Glutamatergic neuron (in vitro differentiated cells): ENCODE data around the gene NFASC. TPM values are rescaled to one million over a fixed set of nuclear protein-coding genes. Genes with fewer than 3 reads are reported as not detected.
A peak's percentile ranks its signal among the peaks of the same experiment; 100 is the strongest.

Experiments
- DNase-seq: peaks from one replicate; pipeline ENCODE4 v3.0.0; 2022
- H3K27ac Mint-ChIP-seq: one replicate; pipeline ENCODE4 v1.8.0; 2020; ENCODE audit warnings: mild to moderate bottlenecking, mixed read lengths, inconsistent platforms; ENCODE audit not compliant: unreplicated experiment
- H3K27me3 Mint-ChIP-seq: one replicate; pipeline ENCODE4 v1.8.0; 2020; ENCODE audit warnings: mild to moderate bottlenecking, moderate library complexity, mixed read lengths, inconsistent platforms; ENCODE audit not compliant: unreplicated experiment
- H3K36me3 Mint-ChIP-seq: one replicate; pipeline ENCODE4 v1.8.0; 2020; ENCODE audit warnings: mild to moderate bottlenecking, mixed read lengths, inconsistent platforms; ENCODE audit not compliant: unreplicated experiment
- H3K4me1 Mint-ChIP-seq: one replicate; pipeline ENCODE4 v1.8.0; 2020; ENCODE audit warnings: mild to moderate bottlenecking, low read depth, mixed read lengths, inconsistent platforms; ENCODE audit not compliant: unreplicated experiment
- H3K4me3 Mint-ChIP-seq: one replicate; pipeline ENCODE4 v1.8.0; 2020; ENCODE audit warnings: mild to moderate bottlenecking, mixed read lengths, inconsistent platforms; ENCODE audit not compliant: unreplicated experiment
- H3K9me3 Mint-ChIP-seq: one replicate; pipeline ENCODE4 v1.8.0; 2020; ENCODE audit warnings: mild to moderate bottlenecking, moderate library complexity, mixed read lengths, inconsistent platforms; ENCODE audit not compliant: unreplicated experiment
- CTCF ChIP-seq: fragments of 200-600 bp; sonication (generic); IDR thresholded peaks from one replicate; pipeline ENCODE4 v1.5.0; 2021; ENCODE audit not compliant: partially characterized antibody, unreplicated experiment
- total RNA-seq: library from RNA; stranded (reverse); fragmentation: NEBNext Ultra II Directional; extraction: Animal tissue kit (Norgen Biotek cat#: 25700); gene quantifications from one replicate; pipeline ENCODE4 v1.2.1, GENCODE V29; 2021; ENCODE audit not compliant: unreplicated experiment

Gene NFASC
- total RNA-seq, 1 donor from 2014 or later, result 301 TPM

DNA sequence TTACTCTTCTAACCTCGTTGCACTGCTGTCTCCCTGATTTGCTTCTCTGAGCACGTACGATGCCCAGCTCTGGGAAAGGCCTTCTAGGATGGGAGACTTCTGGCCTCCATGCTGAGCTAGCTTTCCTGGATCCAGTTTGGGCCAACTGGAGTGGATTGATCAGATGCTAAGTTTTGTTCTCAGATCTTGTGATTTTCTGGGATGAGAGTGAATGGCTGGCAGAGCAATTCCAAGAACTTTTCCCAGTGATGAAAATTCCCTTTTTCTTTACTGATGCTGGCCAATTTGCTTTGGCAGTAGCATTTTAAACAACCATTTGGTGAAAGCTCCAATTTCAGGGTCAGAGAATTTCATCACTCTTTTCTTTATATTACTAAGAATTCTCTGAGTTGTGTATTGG, 34.9 kb upstream of the NFASC start:
- no peak for DNase-seq
- no peak for TF ChIP-seq CTCF
- peaks cover 9% of the 10 kb centered on the region for H3K36me3 Mint-ChIP-seq
- peak overlapping the region; percentile 25 for H3K27ac Mint-ChIP-seq
- peaks cover 59% of the 10 kb centered on the region for H3K4me1 Mint-ChIP-seq
- H3K27me3 Mint-ChIP-seq, result peaks cover 6% of the 10 kb centered on the region
- H3K4me3 Mint-ChIP-seq, result no peak overlapping the region
- H3K9me3 Mint-ChIP-seq, result peaks cover 9% of the 10 kb centered on the region

GRCh38 chr1:204836856-204837255, 33.8 kb upstream of the NFASC start:
- no peak for TF ChIP-seq CTCF
- Mint-ChIP-seq H3K4me1 (peaks cover 52% of the 10 kb centered on the region), H3K9me3 (peaks cover 9% of the 10 kb centered on the region), H3K27me3 (peaks cover 6% of the 10 kb centered on the region), H3K4me3 (peak overlapping the region; percentile 7), H3K36me3 (peaks cover 9% of the 10 kb centered on the region), H3K27ac (no peak overlapping the region)
- DNase-seq, result no peak

DNA sequence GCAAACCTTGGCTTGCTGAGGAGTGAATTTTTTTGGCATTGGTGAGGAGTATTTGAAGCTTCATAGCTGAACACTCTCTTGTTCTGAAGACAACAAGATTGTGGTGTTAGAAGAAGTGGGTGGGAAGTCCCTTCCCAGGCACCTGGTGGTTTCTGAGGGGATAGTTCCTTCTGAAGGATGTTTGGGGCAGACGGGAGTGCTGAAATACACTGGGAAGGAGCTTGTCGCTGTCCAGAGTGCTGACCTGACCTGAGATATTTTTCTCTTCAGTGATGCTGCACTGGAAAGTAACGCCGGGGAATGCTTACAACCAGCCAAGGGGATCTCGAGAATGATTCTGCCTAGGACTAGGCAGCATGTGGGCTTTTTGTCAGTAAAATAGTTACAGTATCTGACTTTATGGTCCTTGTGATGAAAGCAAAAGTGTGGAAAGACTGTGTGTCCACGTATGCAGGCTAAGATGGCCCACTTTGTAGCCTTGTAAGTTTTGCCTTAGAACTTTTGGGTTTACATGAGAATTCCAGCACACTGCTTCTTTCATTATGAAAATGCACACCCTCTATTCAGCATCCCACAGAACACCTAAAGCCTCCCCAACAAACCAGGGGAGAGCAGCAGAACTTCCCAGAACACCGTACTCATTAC, 33.1 kb upstream of the NFASC start:
- H3K27me3 Mint-ChIP-seq, result peaks cover 3% of the 10 kb centered on the region
- no peak overlapping the region for H3K27ac Mint-ChIP-seq
- no peak for TF ChIP-seq CTCF
- no peak for DNase-seq
- H3K4me3 Mint-ChIP-seq, result peak overlapping the region; percentile 7
- H3K9me3 Mint-ChIP-seq, result peaks cover 9% of the 10 kb centered on the region
- H3K36me3 Mint-ChIP-seq, result peaks cover 9% of the 10 kb centered on the region
- H3K4me1 Mint-ChIP-seq, result peaks cover 52% of the 10 kb centered on the region

DNA sequence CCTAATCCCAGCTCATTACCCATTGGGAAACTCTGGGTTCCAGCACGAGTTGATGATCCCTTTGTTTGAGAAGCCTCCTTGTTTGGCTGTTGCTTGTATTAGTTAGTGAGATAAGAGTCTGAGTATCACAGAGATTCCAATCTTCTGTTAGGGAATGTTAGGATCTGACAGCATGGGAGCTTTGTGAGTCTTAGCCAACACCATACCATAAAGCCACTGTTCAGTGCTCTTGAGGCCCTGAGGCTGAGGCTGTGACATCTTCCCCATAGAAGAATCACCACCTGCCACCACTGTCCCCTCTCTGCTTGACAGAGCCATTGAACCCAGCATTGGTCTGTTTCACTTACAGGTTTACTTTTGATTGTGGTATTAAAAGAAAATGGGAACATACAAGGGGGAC, 29.3 kb upstream of the NFASC start:
- Mint-ChIP-seq H3K4me3 (no peak overlapping the region), H3K9me3 (peaks cover 3% of the 10 kb centered on the region), H3K27me3 (peaks cover 5% of the 10 kb centered on the region), H3K27ac (no peak overlapping the region), H3K36me3 (peaks cover 4% of the 10 kb centered on the region), H3K4me1 (peaks cover 40% of the 10 kb centered on the region)
- no peak for DNase-seq
- no peak for TF ChIP-seq CTCF

DNA sequence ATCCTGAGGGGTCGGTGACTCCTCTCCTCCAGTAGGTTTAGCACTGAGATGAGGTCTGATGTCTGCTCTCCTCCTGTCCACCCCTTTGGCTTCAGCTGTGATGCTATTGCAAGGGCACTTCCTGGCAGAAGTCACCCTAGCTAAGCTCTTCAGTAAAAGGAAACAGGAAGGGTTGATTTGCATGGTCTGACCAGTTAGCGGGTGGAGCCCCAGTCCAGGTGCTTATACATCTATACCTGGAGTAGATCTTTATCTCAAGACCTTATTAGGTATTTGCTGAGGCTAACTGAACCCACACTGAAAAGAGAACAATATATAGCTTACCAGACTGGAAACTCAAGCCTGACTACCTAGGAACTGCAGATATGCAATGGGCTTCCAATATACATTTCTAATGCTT, 28.9 kb upstream of the NFASC start:
- Mint-ChIP-seq H3K27ac (no peak overlapping the region), H3K36me3 (peaks cover 4% of the 10 kb centered on the region), H3K27me3 (peaks cover 7% of the 10 kb centered on the region), H3K9me3 (peaks cover 3% of the 10 kb centered on the region), H3K4me3 (no peak overlapping the region), H3K4me1 (peaks cover 41% of the 10 kb centered on the region)
- DNase-seq, result no peak
- no peak for TF ChIP-seq CTCF
